Brain microvascular endothelial cell (primary cell): Measurements from ENCODE around the gene FRMD3.

ENCODE experiments used
- DNase-seq: peaks from one replicate; pipeline ENCODE4 v3.0.0-alpha.2; 2020
- H3K27ac ChIP-seq: fragments of 250-450 bp; sonication (Bioruptor Pico); 2 replicates; pipeline ENCODE4 v1.5.1; 2020; ENCODE audit warnings: mild to moderate bottlenecking, moderate library complexity
- H3K27me3 ChIP-seq: fragments of 250-450 bp; sonication (Bioruptor Pico); replicated peaks from 2 replicates; pipeline ENCODE4 v1.5.1; 2020; ENCODE audit warnings: mild to moderate bottlenecking
- H3K36me3 ChIP-seq: fragments of 250-450 bp; sonication (Bioruptor Pico); replicated peaks from 2 replicates; pipeline ENCODE4 v1.5.1; 2020; ENCODE audit warnings: mild to moderate bottlenecking
- H3K4me3 ChIP-seq: 2 replicates; pipeline ENCODE4 v1.5.1; 2011; ENCODE audit warnings: low read depth, mild to moderate bottlenecking, control low read depth, low read length, moderate library complexity
- CTCF ChIP-seq: IDR thresholded peaks from 2 replicates; pipeline ENCODE4 v1.5.1; 2011; ENCODE audit warnings: low read depth, mild to moderate bottlenecking, moderate library complexity, low read length, control low read depth, inconsistent platforms; ENCODE audit errors: missing control alignments
- in situ Hi-C: cut with HindIII; loops from 2 replicates; pipeline ENCODE4 v1.10.0; 2017; ENCODE audit warnings: low sequenced_read_pairs, low pct_ligation_motif_present

FRMD3 gene

GRCh38 chr9:83445703-83446265, 92.4 kb downstream of the FRMD3 start:
- Histone ChIP-seq H3K27me3 (no peaks in the 10 kb centered on the region), H3K36me3 (no peaks in the 10 kb centered on the region), H3K4me3 (no peak overlapping the region), H3K27ac (no peak overlapping the region)
- TF ChIP-seq CTCF: no peak
- in situ Hi-C loops: no loop called here
- no peak for DNase-seq

DNA sequence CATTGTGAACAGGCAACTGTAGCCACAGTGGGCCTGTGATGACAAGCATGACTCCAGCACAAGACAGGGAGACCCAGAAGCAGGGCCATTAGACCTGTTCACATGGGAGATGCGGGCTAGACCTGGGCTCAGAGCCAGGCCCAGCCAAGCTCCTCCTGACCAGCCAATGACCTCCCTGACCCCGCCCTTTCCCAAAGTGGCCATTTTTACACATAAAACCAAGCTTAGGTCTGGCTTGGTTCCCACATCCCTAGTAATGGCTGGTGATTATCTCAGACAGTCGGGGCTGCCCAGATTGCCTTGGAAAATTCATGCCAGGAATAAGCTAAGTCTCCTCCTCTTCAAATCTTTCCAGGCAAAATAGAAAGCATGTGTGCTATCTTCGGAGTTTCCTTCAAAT, 94.1 kb downstream of the FRMD3 start:
- H3K4me3 ChIP-seq: no peak overlapping the region
- TF ChIP-seq CTCF: no peak
- H3K27ac ChIP-seq: no peak overlapping the region
- no peaks in the 10 kb centered on the region for H3K27me3 ChIP-seq
- in situ Hi-C loops: no loop called here
- DNase-seq: no peak
- no peaks in the 10 kb centered on the region for H3K36me3 ChIP-seq

DNA sequence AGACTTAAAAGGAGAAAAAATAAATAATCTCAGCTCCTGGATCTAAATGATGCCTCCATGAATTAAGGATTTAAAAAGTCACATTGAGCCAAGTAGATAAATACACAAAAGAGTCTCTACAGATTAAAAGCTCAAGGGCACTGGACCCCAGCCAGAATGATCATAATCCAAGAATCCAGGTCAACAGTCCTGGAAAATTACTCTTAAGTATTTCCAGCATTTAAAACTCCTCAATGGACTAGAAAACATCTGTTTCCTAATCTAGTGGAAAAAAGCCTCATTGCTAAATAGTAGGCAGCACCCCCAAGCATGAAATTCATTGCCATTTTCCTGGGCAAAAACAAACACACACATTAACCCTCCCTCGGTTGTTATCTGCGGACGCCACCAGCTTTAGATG, 96.8 kb downstream of the FRMD3 start:
- Histone ChIP-seq H3K27ac (no peak overlapping the region), H3K36me3 (no peaks in the 10 kb centered on the region), H3K27me3 (no peaks in the 10 kb centered on the region), H3K4me3 (no peak overlapping the region)
- no peak for DNase-seq
- no peak for TF ChIP-seq CTCF
- in situ Hi-C loops: no loop called here

- Histone ChIP-seq H3K4me3 (no peak overlapping the region), H3K36me3 (no peaks in the 10 kb centered on the region), H3K27ac (no peak overlapping the region), H3K27me3 (no peaks in the 10 kb centered on the region)
- no peak for DNase-seq
- no peak for TF ChIP-seq CTCF
- in situ Hi-C loops: no loop called here
Measured at GRCh38 chr9:83440641-83441040, 97.6 kb downstream of the FRMD3 start.

- Histone ChIP-seq H3K4me3 (no peak overlapping the region), H3K27ac (no peak overlapping the region), H3K36me3 (no peaks in the 10 kb centered on the region), H3K27me3 (no peaks in the 10 kb centered on the region)
- no peak for TF ChIP-seq CTCF
- in situ Hi-C loops: no loop called here
- DNase-seq: no peak
Measured at GRCh38 chr9:83435301-83435700, 102.9 kb downstream of the FRMD3 start.

- no peak overlapping the region for H3K27ac ChIP-seq
- in situ Hi-C loops: no loop called here
Measured at GRCh38 chr9:83434254-83434653, 103.9 kb downstream of the FRMD3 start.

More at GRCh38 chr9:83434254-83434653, 103.9 kb downstream of the FRMD3 start:
- Histone ChIP-seq H3K4me3 (no peak overlapping the region), H3K36me3 (no peaks in the 10 kb centered on the region), H3K27me3 (no peaks in the 10 kb centered on the region)
- TF ChIP-seq CTCF: no peak
- no peak for DNase-seq
